Measurements from ENCODE around the gene WASF3.

GRCh38 chr13:26697069-26697955, 139.8 kb downstream of the WASF3 start:
- TF ChIP-seq CTCF (conservative IDR thresholded peaks at IDR 0.05; ENCODE audit: low read depth in 2 of 2) (no peak), CREB1 (CRISPR knock-in tag; IDR thresholded peaks at IDR 0.05; ENCODE audit: low read depth) (no peak), EZH2phosphoT487 (IDR thresholded peaks at IDR 0.05; ENCODE audit: unreplicated experiment) (no peak), STAT1 (IDR thresholded peaks at IDR 0.05; ENCODE audit: unreplicated experiment) (no peak), EZH2 (IDR thresholded peaks at IDR 0.05; ENCODE audit: low read depth, unreplicated experiment) (no peak)

Data from GM23338 (cell line).